Liver (tissue), 3 donors: ENCODE measurements around the gene ZNF239.

ENCODE experiments used
- GABPA ChIP-seq, 2 donors: IDR thresholded peaks in 1 of 2; conservative IDR thresholded peaks in 1 of 2; 2 replicates each; pipeline ENCODE4 v1.6.1; 2016; ENCODE audit warnings: antibody characterized with exemption in 2 of 2, mild to moderate bottlenecking in 1 of 2, moderate library complexity in 1 of 2
- TF ChIP-seq, protein P1 (sequence below): fragments of 150-350 bp; IDR thresholded peaks from 2 replicates; pipeline ENCODE4 v1.5.1; 2017; ENCODE audit warnings: improper control_type of control experiment, low read depth, low read length; ENCODE audit not compliant: missing input control
- donor health status: healthy.
- donor health status: healthy.

DNA sequence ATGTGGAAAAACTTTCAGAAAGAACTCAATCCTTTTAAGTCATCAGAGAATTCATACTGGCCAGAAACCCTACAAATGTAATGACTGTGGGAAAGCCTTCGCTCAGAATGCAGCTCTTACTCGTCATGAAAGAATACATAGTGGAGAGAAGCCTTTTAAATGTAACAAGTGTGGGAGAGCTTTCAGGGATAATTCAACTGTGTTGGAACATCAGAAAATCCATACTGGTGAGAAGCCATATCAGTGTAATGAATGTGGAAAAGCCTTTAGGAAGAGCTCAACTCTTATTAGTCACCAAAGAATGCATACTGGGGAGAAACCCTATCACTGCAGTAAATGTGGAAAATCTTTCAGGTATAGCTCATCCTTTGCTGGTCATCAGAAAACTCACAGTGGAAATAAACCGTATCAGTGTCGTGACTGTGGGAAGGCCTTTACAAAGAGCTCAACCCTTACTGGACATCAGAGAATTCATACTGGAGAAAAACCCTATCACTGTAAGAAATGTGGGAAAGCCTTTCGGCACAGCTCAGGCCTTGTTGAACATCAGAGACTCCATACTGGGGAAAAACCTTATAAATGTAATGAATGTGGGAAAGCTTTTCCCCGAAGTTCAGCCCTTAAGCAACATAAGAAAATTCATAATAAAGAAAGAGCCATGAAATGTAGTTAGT, 42.4 kb upstream of the ZNF239 start:
- TF ChIP-seq, protein P1, sequence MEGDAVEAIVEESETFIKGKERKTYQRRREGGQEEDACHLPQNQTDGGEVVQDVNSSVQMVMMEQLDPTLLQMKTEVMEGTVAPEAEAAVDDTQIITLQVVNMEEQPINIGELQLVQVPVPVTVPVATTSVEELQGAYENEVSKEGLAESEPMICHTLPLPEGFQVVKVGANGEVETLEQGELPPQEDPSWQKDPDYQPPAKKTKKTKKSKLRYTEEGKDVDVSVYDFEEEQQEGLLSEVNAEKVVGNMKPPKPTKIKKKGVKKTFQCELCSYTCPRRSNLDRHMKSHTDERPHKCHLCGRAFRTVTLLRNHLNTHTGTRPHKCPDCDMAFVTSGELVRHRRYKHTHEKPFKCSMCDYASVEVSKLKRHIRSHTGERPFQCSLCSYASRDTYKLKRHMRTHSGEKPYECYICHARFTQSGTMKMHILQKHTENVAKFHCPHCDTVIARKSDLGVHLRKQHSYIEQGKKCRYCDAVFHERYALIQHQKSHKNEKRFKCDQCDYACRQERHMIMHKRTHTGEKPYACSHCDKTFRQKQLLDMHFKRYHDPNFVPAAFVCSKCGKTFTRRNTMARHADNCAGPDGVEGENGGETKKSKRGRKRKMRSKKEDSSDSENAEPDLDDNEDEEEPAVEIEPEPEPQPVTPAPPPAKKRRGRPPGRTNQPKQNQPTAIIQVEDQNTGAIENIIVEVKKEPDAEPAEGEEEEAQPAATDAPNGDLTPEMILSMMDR = no peak
- TF ChIP-seq GABPA (IDR thresholded peaks at IDR 0.05 in 1 of 2, conservative IDR thresholded peaks at IDR 0.05 in 1 of 2) = no peak
